ENCODE measurements around the gene HMG20B.

The HMG20B gene

GRCh38 chr19:3620817-3621547, 48.2 kb downstream of the HMG20B start:
- DNase-seq (ENCODE audit: low spot score): no peak

DNA sequence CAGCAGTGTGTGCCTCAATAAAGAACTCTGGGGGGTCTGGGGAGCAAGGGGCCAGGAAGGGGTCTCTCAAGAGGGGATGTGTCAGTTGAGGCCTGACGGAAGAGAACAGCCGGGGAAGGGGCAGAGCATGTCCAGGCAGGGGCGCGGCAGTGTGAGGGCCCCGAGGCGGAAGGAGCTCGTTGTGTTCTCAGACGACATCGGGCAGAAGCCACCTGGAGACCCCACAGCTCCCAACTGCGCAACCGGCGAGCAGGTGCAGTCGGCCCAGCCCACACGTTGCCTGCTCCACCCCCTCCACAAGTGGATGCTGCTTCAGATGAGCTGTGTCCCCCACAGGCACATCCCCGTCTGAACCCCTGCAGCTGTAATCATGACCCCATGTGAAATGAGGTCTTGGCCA, 48.9 kb downstream of the HMG20B start:
- no peak for DNase-seq (ENCODE audit: low spot score)

GRCh38 chr19:3622224-3622623, 49.5 kb downstream of the HMG20B start:
- no peak for DNase-seq (ENCODE audit: low spot score)

DNA sequence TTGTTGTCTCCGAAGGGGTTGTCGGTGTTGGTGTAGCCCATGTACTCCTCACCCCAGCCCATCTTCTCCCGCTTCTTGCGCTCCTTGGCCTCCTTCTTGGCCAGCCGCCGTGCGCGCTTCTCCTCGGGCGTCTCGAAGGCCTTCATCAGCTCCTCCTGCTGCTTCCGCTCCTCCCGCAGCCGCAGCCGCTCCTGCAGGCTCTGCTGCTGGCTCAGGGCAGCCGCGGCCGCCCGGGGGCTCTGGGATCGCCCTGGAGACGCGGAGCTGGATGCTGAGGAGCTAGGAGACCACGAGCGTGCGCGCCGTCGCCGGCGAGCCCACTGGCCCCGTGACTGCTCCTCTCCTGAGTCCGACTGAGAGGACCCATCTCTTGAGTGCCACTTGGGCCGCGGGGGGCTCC, 51.0 kb downstream of the HMG20B start:
- no peak for DNase-seq (ENCODE audit: low spot score)

DNA sequence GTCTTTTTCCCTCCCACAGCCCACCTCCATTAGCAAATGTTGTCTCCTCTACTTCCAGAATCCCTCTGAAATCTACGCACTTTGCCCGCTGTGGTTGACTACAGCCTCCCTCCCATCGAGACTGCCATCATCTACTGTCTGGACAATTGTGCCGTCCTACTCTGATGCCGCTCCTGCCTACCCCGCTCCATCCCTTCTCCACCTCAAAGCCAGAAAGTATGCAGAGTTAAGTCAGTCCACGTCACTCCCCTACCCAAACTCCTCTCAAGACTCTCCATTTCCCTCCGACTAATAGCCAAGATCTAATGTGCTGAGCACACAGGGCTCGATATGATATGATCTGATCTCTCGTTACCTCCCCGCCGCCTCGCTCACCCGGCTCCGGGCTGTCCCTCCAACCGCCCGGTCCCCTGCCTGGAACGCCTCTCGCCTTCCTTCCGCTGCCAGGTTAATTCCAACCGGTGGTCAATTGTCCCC, 53.3 kb downstream of the HMG20B start:
- peak; percentile 47 for DNase-seq (ENCODE audit: low spot score)

DNA sequence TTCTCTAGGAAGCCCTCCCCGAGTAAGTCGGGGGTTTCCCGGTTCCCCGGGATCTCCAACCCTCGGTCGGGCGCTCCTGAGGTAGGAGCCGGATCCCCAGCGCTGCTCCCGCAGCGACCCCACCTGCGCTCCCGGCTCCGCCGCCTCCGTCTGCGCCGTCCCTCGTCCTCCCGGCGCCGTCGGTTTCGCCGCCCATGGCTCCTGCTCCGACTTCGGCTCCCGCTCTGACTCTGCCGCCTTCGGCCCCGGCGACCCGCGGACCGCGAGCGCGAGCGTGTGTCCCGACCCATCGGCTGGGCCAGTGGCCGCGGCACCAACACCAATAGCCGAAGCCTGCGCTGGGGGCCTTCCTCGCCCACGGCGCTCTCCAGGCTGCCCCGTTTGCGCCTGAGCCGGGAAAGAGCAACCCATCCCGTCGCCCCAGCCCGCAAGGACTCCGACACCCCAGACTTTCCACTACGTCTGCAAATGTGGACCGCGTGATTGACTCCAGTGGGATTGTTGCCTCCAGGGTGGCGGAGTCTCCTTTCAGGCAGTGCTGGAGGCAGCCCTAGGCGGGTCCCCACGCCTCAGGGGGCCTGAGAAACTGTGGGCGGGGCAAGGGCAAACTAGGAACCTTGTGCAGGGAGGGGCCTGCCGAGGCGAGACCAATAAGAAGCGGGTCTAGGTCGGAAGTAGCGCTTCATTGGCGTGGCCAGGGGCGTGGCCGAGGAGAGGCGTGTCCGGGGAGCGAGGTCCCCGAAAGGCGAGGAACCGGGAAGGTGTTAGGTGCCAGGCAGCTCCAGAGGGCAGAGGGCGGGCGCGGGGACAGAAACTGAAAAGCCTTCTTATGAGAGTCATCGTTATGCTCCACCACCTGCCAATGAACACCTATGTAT, 54.0 kb downstream of the HMG20B start, which contains the start of gene CACTIN:
TSS of gene CACTIN (minus strand) at position 318 of the 878 bp plus-strand sequence. CDS start at position 290, 28 bp downstream.
- peak; percentile 100 for DNase-seq (ENCODE audit: low spot score)

DNA sequence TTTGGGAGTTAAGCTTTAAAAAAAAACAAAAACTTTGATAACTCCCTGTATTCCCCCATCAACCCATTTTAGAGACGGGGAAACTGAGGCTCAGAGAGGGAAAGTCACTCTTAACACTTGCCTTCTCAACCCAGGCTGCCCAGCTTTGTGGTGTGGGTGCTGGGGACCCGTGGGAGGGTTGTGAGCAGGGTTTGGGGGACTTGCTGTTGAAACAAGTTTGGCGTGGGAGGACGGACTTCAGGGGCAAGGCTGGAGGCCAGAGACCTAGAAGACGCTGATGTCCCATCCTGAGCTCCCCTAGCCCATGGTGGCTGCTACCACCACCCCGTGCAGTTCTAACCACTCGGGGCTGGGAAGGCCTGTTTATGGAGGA, 54.6 kb downstream of the HMG20B start:
- DNase-seq (ENCODE audit: low spot score): no peak
